Measurements from ENCODE around the gene ADAP1. TPM values are rescaled to one million over a fixed set of nuclear protein-coding genes. Genes with fewer than 3 reads are reported as not detected.

The ADAP1 gene
- polyA plus RNA-seq, 1 donor (not counting 4 experiments of a cell fraction or from before 2014, with no cell fraction given) = 4.3 TPM

GRCh38 chr7:988963-989529 is 34.6 kb upstream of the ADAP1 start:
- dilution Hi-C loops (cut with MboI; ENCODE audit: extremely low pct_ligation_motif_present, low sequenced_read_pairs) = no loop called here
- Histone ChIP-seq H3K9me3 (ENCODE audit: control insufficient read depth, low read depth, low read length) (no peaks in the 10 kb centered on the region), H3K27ac (ENCODE audit: control insufficient read depth, insufficient read depth, low read length) (no peak overlapping the region), H3K4me2 (ENCODE audit: control insufficient read depth, extremely low read depth, insufficient read depth, low read depth, low read length) (no peak overlapping the region), H3K79me2 (ENCODE audit: control insufficient read depth, insufficient read depth, low read length) (no peaks in the 10 kb centered on the region), H3K9me1 (ENCODE audit: control insufficient read depth, extremely low read depth, insufficient read depth, low read length) (no peaks in the 10 kb centered on the region), H3K36me3 (ENCODE audit: control insufficient read depth in 2 of 2, extremely low read depth in 1 of 2, insufficient read depth in 2 of 2, low read length in 2 of 2) (no peaks in the 10 kb centered on the region), H4K20me1 (ENCODE audit: control insufficient read depth, extremely low read depth, insufficient read depth, low read length) (no peaks in the 10 kb centered on the region), H3K4me1 (ENCODE audit: control insufficient read depth, extremely low read depth, insufficient read depth, low read length) (no peaks in the 10 kb centered on the region), H3K27me3 (ENCODE audit: control insufficient read depth, extremely low read depth, insufficient read depth, low read length) (peaks cover 38% of the 10 kb centered on the region), H3K4me3 (ENCODE audit: control insufficient read depth in 2 of 3, extremely low read depth in 1 of 3, insufficient read depth in 2 of 3, low read depth in 1 of 3, low read length in 3 of 3) (no peak overlapping the region), H2AFZ (ENCODE audit: control insufficient read depth, low read length) (no peak overlapping the region), H3K9ac (ENCODE audit: control insufficient read depth, extremely low read depth, insufficient read depth, low read length) (no peak overlapping the region)
- DNase-seq (ENCODE audit: low read depth, low spot score) (no peak), FAIRE-seq (no peak)
- TF ChIP-seq CTCF (optimal IDR thresholded peaks at IDR 0.05 in 1 of 3, IDR thresholded peaks at IDR 0.05 in 1 of 3, conservative IDR thresholded peaks at IDR 0.05 in 1 of 3; ENCODE audit: extremely low read depth in 1 of 3, insufficient read depth in 2 of 3, low read length in 3 of 3) = no peak
- TF ChIP-seq EZH2 (IDR thresholded peaks at IDR 0.05; ENCODE audit: low read length) = no peak

- Histone ChIP-seq H2AFZ (ENCODE audit: control insufficient read depth, low read length) (no peak overlapping the region), H3K27ac (ENCODE audit: control insufficient read depth, insufficient read depth, low read length) (no peak overlapping the region), H3K36me3 (ENCODE audit: control insufficient read depth in 2 of 2, extremely low read depth in 1 of 2, insufficient read depth in 2 of 2, low read length in 2 of 2) (no peaks in the 10 kb centered on the region), H3K9me3 (ENCODE audit: control insufficient read depth, low read depth, low read length) (no peaks in the 10 kb centered on the region), H3K4me2 (ENCODE audit: control insufficient read depth, extremely low read depth, insufficient read depth, low read depth, low read length) (no peak overlapping the region), H3K79me2 (ENCODE audit: control insufficient read depth, insufficient read depth, low read length) (no peaks in the 10 kb centered on the region), H4K20me1 (ENCODE audit: control insufficient read depth, extremely low read depth, insufficient read depth, low read length) (no peaks in the 10 kb centered on the region), H3K4me3 (ENCODE audit: control insufficient read depth in 2 of 3, extremely low read depth in 1 of 3, insufficient read depth in 2 of 3, low read depth in 1 of 3, low read length in 3 of 3) (no peak overlapping the region), H3K9me1 (ENCODE audit: control insufficient read depth, extremely low read depth, insufficient read depth, low read length) (no peaks in the 10 kb centered on the region), H3K4me1 (ENCODE audit: control insufficient read depth, extremely low read depth, insufficient read depth, low read length) (no peaks in the 10 kb centered on the region), H3K27me3 (ENCODE audit: control insufficient read depth, extremely low read depth, insufficient read depth, low read length) (peaks cover 43% of the 10 kb centered on the region), H3K9ac (ENCODE audit: control insufficient read depth, extremely low read depth, insufficient read depth, low read length) (no peak overlapping the region)
- DNase-seq (ENCODE audit: low read depth, low spot score) = no peak
- FAIRE-seq = no peak
- dilution Hi-C loops (cut with MboI; ENCODE audit: extremely low pct_ligation_motif_present, low sequenced_read_pairs) = no loop called here
- TF ChIP-seq EZH2 (IDR thresholded peaks at IDR 0.05; ENCODE audit: low read length) (no peak), CTCF (optimal IDR thresholded peaks at IDR 0.05 in 1 of 3, IDR thresholded peaks at IDR 0.05 in 1 of 3, conservative IDR thresholded peaks at IDR 0.05 in 1 of 3; ENCODE audit: extremely low read depth in 1 of 3, insufficient read depth in 2 of 3, low read length in 3 of 3) (no peak)
These were observed 34.0 kb upstream of the ADAP1 start for GRCh38 chr7:988426-988911.

Measured in keratinocyte (primary cell).